HepG2 (cell line): Measurements from ENCODE around the gene HAND1. TPM values are rescaled to one million over a fixed set of nuclear protein-coding genes. Genes with fewer than 3 reads are reported as not detected.
A peak's percentile ranks its signal among the peaks of the same experiment; 100 is the strongest.

ENCODE experiments used
- EEA1 ChIP-seq: sonication (generic); formaldehyde crosslinking; IDR thresholded peaks from 2 replicates; pipeline ENCODE4 v1.5.1; 2020; ENCODE audit warnings: mild to moderate bottlenecking, missing genetic modification reagents, borderline replicate concordance
- GFI1 ChIP-seq: sonication (generic); formaldehyde crosslinking; IDR thresholded peaks from 2 replicates; pipeline ENCODE4 v1.5.0; 2020; ENCODE audit warnings: missing genetic modification reagents, mild to moderate bottlenecking, borderline replicate concordance
- HES4 ChIP-seq: sonication (generic); formaldehyde crosslinking; IDR thresholded peaks from 2 replicates; pipeline ENCODE4 v1.9.0; 2021; ENCODE audit warnings: mild to moderate bottlenecking, missing genetic modification reagents, borderline replicate concordance
- HIVEP1 ChIP-seq: sonication (generic); formaldehyde crosslinking; IDR thresholded peaks from 2 replicates; pipeline ENCODE4 v1.4.0; 2020; ENCODE audit warnings: mild to moderate bottlenecking, missing genetic modification reagents
- MAFK ChIP-seq, 2 experiments: IDR thresholded peaks in 1 of 2; conservative IDR thresholded peaks in 1 of 2; 2 replicates each; pipeline ENCODE4 v1.6.1; 2011; ENCODE audit warnings: improper control_type of control experiment in 2 of 2, low read length in 2 of 2
- MAZ ChIP-seq, 2 experiments: sonication (generic) in 1 of 2; formaldehyde crosslinking in 1 of 2; IDR thresholded peaks; 2 replicates each; pipeline versions ENCODE4 v1.5.0 to v1.6.1; 2012 to 2020; ENCODE audit warnings: low read depth in 2 of 2, mild to moderate bottlenecking in 2 of 2, borderline replicate concordance in 1 of 2, improper control_type of control experiment in 1 of 2, low read length in 1 of 2, missing genetic modification reagents in 1 of 2, moderate library complexity in 1 of 2
- ONECUT2 ChIP-seq: sonication (generic); formaldehyde crosslinking; IDR thresholded peaks from 2 replicates; pipeline ENCODE4 v1.4.0; 2020; ENCODE audit warnings: missing genetic modification reagents
- SIX4 ChIP-seq: sonication (generic); formaldehyde crosslinking; IDR thresholded peaks from 2 replicates; pipeline ENCODE4 v1.4.0; 2020; ENCODE audit warnings: missing genetic modification reagents
- SRSF1 ChIP-seq: fragments of 200-400 bp; formaldehyde crosslinking; optimal IDR thresholded peaks from 2 replicates; pipeline ENCODE3; 2017; ENCODE audit warnings: mild to moderate bottlenecking, low read depth, low read length, moderate library complexity
- TBP ChIP-seq: sonication (generic); formaldehyde crosslinking; IDR thresholded peaks from 2 replicates; pipeline ENCODE4 v1.5.0; 2020; ENCODE audit warnings: missing genetic modification reagents
- ZFYVE20 ChIP-seq: sonication (generic); formaldehyde crosslinking; IDR thresholded peaks from 2 replicates; pipeline ENCODE4 v1.8.0; 2023; ENCODE audit warnings: low read depth, mild to moderate bottlenecking, moderate library complexity, missing genetic modification reagents, borderline replicate concordance
- ZNF101 ChIP-seq: sonication (generic); formaldehyde crosslinking; IDR thresholded peaks from 2 replicates; pipeline ENCODE4 v1.4.0; 2020; ENCODE audit warnings: mild to moderate bottlenecking, low read depth, missing genetic modification reagents, borderline replicate concordance
- ZNF274 ChIP-seq: sonication (generic); formaldehyde crosslinking; IDR thresholded peaks from 2 replicates; pipeline ENCODE4 v1.5.1; 2020; ENCODE audit warnings: mild to moderate bottlenecking, missing genetic modification reagents
- ZNF709 ChIP-seq: sonication (generic); formaldehyde crosslinking; IDR thresholded peaks from 2 replicates; pipeline ENCODE4 v1.5.0; 2020; ENCODE audit warnings: mild to moderate bottlenecking, missing genetic modification reagents
- ZNF782 ChIP-seq: sonication (generic); formaldehyde crosslinking; IDR thresholded peaks from 2 replicates; pipeline ENCODE4 v1.4.0; 2020; ENCODE audit warnings: missing genetic modification reagents, mild to moderate bottlenecking, borderline replicate concordance
- polyA plus RNA-seq, 8 experiments: library from polyadenylated mRNA; depleted of rRNA in 3 of 8; stranded (reverse) in 7 of 8; unstranded in 1 of 8; fragments of >200 nt; fragmentation: Illumina TruSeq in 4 of 8; extraction: Trizol in 4 of 8; gene quantifications; 2 replicates each; pipeline versions ENCODE4 v1.2.1 to v1.2.3, GENCODE V29; 2011 to 2016; ENCODE audit warnings: low read depth in 4 of 8, missing spikeins in 1 of 8, mixed read lengths in 1 of 8; ENCODE audit not compliant: insufficient read depth in 1 of 8
- total RNA-seq, 5 experiments: library from RNA; depleted of rRNA; stranded (reverse); fragments of >200 nt; fragmentation: Illumina TruSeq; extraction: Trizol; gene quantifications; 2 replicates each; pipeline ENCODE4 v1.2.3, GENCODE V29; 2016; ENCODE audit warnings: low read depth in 1 of 5
- TF ChIP-seq, protein P1 (sequence below): sonication (generic); formaldehyde crosslinking; IDR thresholded peaks from 2 replicates; pipeline ENCODE4 v1.4.0; 2020; ENCODE audit warnings: missing genetic modification reagents, borderline replicate concordance
- TF ChIP-seq, protein P2 (sequence below): sonication (generic); formaldehyde crosslinking; IDR thresholded peaks from 2 replicates; pipeline ENCODE4 v1.4.0; 2020; ENCODE audit warnings: missing genetic modification reagents

Gene HAND1
- total and polyA plus RNA-seq, 2 of the 13 experiments (the other 11 are each of a cell fraction or from before 2014, with no cell fraction given) = not detected

DNA sequence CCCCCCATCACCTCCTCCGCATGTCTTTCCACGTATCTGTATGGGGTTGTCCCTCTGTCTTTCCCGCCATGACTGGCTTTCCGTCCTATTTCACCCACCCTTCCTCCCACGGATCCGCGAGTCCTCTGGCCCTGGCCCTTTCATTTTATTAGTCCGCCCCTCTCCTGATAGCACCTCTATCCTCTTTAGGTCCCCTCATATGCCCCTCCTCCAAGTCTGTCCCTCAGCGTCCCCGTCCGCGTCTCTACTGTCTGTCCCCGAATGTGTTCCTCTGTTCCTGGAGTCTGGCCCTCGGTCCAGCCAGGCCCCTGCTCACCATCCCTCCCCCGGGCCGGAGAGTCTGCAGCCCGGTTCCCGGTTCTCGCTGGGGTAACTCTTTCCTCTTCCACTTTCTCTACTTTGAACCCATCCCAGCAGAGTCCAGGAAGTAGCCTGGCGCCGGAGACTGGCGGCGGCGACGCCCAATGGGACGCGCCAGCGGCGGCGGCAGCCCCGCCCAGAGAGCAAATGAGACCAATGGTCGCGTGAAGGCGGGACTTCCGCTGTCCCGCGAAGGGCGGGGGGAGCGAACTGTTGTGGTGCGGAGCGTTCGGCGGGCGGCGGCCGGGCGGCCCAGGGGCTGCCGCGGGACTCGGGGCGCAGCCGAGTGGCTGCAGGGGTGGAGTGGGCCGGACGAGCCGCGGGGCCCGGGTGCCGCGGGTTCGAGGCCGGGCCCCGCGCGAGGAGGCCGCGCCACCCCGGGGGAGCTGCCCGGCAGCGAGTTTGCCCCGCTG is 32.4 kb downstream of the HAND1 start, which contains the start of gene SAP30L (continued):
- TF ChIP-seq, protein P1, sequence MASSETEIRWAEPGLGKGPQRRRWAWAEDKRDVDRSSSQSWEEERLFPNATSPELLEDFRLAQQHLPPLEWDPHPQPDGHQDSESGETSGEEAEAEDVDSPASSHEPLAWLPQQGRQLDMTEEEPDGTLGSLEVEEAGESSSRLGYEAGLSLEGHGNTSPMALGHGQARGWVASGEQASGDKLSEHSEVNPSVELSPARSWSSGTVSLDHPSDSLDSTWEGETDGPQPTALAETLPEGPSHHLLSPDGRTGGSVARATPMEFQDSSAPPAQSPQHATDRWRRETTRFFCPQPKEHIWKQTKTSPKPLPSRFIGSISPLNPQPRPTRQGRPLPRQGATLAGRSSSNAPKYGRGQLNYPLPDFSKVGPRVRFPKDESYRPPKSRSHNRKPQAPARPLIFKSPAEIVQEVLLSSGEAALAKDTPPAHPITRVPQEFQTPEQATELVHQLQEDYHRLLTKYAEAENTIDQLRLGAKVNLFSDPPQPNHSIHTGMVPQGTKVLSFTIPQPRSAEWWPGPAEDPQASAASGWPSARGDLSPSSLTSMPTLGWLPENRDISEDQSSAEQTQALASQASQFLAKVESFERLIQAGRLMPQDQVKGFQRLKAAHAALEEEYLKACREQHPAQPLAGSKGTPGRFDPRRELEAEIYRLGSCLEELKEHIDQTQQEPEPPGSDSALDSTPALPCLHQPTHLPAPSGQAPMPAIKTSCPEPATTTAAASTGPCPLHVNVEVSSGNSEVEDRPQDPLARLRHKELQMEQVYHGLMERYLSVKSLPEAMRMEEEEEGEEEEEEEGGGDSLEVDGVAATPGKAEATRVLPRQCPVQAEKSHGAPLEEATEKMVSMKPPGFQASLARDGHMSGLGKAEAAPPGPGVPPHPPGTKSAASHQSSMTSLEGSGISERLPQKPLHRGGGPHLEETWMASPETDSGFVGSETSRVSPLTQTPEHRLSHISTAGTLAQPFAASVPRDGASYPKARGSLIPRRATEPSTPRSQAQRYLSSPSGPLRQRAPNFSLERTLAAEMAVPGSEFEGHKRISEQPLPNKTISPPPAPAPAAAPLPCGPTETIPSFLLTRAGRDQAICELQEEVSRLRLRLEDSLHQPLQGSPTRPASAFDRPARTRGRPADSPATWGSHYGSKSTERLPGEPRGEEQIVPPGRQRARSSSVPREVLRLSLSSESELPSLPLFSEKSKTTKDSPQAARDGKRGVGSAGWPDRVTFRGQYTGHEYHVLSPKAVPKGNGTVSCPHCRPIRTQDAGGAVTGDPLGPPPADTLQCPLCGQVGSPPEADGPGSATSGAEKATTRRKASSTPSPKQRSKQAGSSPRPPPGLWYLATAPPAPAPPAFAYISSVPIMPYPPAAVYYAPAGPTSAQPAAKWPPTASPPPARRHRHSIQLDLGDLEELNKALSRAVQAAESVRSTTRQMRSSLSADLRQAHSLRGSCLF (CRISPR knock-in tag) = no peak
- TF ChIP-seq ZNF782 (CRISPR knock-in tag) (no peak; the same call in 1 of the 2 replicates), ONECUT2 (CRISPR knock-in tag) (no peak), EEA1 (no peak), HES4 (CRISPR knock-in tag) (peak; percentile 79; the same call in 1 of the 2 replicates), MAFK (conservative IDR thresholded peaks at IDR 0.05 in 1 of 2, IDR thresholded peaks at IDR 0.05 in 1 of 2; ENCODE audit: low read length in 2 of 2) (no peak), ZNF709 (CRISPR knock-in tag) (0 out of 2 replicates have a peak, but pooled peaks have one; percentile 42), GFI1 (CRISPR knock-in tag) (no peak), ZNF274 (CRISPR knock-in tag) (no peak; the same call in 1 of the 2 replicates), TBP (CRISPR knock-in tag) (no peak), MAZ (IDR thresholded peaks at IDR 0.05; ENCODE audit: borderline replicate concordance, low read depth, low read length) (peak; percentile 86; the same call in 1 of the 2 replicates), MAZ (CRISPR knock-in tag; IDR thresholded peaks at IDR 0.05; ENCODE audit: low read depth) (peak; percentile 88), HIVEP1 (CRISPR knock-in tag) (no peak), ZNF101 (CRISPR knock-in tag) (no peak), ZFYVE20 (no peak), SIX4 (0 out of 2 replicates have a peak, but pooled peaks have one; percentile 25), SRSF1 (peak; percentile 33)
- TF ChIP-seq, protein P2, sequence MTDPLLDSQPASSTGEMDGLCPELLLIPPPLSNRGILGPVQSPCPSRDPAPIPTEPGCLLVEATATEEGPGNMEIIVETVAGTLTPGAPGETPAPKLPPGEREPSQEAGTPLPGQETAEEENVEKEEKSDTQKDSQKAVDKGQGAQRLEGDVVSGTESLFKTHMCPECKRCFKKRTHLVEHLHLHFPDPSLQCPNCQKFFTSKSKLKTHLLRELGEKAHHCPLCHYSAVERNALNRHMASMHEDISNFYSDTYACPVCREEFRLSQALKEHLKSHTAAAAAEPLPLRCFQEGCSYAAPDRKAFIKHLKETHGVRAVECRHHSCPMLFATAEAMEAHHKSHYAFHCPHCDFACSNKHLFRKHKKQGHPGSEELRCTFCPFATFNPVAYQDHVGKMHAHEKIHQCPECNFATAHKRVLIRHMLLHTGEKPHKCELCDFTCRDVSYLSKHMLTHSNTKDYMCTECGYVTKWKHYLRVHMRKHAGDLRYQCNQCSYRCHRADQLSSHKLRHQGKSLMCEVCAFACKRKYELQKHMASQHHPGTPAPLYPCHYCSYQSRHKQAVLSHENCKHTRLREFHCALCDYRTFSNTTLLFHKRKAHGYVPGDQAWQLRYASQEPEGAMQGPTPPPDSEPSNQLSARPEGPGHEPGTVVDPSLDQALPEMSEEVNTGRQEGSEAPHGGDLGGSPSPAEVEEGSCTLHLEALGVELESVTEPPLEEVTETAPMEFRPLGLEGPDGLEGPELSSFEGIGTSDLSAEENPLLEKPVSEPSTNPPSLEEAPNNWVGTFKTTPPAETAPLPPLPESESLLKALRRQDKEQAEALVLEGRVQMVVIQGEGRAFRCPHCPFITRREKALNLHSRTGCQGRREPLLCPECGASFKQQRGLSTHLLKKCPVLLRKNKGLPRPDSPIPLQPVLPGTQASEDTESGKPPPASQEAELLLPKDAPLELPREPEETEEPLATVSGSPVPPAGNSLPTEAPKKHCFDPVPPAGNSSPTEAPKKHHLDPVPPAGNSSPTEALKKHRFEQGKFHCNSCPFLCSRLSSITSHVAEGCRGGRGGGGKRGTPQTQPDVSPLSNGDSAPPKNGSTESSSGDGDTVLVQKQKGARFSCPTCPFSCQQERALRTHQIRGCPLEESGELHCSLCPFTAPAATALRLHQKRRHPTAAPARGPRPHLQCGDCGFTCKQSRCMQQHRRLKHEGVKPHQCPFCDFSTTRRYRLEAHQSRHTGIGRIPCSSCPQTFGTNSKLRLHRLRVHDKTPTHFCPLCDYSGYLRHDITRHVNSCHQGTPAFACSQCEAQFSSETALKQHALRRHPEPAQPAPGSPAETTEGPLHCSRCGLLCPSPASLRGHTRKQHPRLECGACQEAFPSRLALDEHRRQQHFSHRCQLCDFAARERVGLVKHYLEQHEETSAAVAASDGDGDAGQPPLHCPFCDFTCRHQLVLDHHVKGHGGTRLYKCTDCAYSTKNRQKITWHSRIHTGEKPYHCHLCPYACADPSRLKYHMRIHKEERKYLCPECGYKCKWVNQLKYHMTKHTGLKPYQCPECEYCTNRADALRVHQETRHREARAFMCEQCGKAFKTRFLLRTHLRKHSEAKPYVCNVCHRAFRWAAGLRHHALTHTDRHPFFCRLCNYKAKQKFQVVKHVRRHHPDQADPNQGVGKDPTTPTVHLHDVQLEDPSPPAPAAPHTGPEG (CRISPR knock-in tag) = peak; percentile 81
